Fibroblast of skin of left biceps (primary cell): ENCODE measurements around the gene PPIB.
"Not testable (repeated sequence)": the region's sequence is repeated elsewhere in the genome, so short reads cannot be mapped to it uniquely, and the experiment has no call there.

Source experiments
- DNase-seq, 2 experiments: peaks; one replicate each; pipeline ENCODE4 v3.0.0-alpha.2; 2013; ENCODE audit warnings: low read depth in 2 of 2

Gene PPIB

DNA sequence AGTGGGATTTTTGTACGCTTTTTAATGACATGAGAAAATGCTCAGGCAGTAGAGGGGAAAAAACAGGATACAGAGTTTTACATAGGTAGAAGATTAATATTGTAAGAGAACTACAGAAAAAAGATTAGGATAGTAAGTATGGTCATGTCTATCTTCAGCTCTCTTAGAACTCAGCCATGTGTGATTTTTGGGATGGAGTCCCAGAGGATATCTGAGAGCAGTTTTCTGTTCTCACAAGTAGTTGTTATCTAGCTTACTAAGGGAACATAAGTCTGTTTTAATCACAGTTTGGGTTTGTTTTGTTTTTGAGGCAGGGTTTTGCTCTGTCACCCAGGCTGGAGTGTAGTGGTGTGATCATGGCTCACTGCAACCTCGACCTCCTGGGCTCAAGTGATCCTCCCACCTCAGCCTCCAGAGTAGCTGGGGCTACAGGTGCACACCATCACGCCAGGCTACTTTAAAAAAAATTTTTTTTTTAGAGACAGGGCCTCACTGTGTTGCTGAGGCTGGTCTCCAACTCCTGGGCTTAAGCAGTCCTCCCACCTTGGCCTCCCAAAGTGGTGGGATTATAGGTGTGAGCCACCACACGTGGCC lies 52.6 kb downstream of the PPIB start:
- not testable (repeated sequence) for DNase-seq

DNA sequence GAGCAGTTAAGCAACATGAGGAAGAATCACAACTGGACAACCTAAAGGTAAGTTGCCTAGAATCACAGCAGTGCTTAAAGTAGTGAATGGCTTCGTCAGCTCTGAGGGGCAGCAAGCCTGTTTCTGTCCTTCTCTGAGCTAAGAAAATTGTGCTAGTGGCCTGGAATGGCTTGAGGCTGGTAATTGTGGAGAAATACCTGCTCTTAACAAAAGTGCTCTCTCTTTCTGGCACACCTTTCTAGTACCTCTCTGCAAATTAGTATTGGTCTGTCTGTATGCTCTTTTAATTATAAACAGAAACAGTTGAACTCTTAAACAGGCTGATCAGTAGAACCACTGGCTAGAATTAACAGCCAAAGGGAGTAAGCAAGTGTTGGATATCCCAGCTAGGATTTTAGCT lies 55.5 kb downstream of the PPIB start:
- DNase-seq, result no peak
